ENCODE results near the gene FHIT.

Gene FHIT

DNA sequence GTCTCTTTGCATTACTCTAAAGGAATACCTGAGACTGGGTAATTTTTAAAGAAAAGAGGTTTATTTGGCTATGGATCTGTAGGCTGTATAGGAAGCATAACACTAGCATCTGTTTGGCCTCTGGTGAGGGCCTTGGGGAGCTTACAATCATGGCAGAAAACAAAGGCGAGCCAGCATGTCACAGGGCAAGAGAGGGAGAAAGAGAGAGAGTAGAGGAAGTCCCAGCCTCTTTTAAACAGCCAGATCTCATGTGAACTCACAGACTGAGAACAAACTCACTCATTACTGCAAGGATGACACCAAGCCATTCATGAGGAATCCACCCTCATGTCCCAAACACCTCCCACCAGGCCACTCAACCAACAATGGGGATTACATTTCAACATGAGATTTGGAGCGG, 974.6 kb downstream of the FHIT start:
- H3K36me3 Mint-ChIP-seq (ENCODE audit: low read depth): no peaks in the 10 kb centered on the region
- no peaks in the 10 kb centered on the region for H3K9me3 Mint-ChIP-seq
- no peaks in the 10 kb centered on the region for H3K27me3 Mint-ChIP-seq (ENCODE audit: low read depth)
- TF ChIP-seq, protein P1, sequence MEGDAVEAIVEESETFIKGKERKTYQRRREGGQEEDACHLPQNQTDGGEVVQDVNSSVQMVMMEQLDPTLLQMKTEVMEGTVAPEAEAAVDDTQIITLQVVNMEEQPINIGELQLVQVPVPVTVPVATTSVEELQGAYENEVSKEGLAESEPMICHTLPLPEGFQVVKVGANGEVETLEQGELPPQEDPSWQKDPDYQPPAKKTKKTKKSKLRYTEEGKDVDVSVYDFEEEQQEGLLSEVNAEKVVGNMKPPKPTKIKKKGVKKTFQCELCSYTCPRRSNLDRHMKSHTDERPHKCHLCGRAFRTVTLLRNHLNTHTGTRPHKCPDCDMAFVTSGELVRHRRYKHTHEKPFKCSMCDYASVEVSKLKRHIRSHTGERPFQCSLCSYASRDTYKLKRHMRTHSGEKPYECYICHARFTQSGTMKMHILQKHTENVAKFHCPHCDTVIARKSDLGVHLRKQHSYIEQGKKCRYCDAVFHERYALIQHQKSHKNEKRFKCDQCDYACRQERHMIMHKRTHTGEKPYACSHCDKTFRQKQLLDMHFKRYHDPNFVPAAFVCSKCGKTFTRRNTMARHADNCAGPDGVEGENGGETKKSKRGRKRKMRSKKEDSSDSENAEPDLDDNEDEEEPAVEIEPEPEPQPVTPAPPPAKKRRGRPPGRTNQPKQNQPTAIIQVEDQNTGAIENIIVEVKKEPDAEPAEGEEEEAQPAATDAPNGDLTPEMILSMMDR (IDR thresholded peaks at IDR 0.05; ENCODE audit: unreplicated experiment in 3 of 3): no peak
- no peak overlapping the region for H3K27ac Mint-ChIP-seq
- H3K4me1 Mint-ChIP-seq: no peaks in the 10 kb centered on the region
- no peak overlapping the region for H3K4me3 Mint-ChIP-seq

DNA sequence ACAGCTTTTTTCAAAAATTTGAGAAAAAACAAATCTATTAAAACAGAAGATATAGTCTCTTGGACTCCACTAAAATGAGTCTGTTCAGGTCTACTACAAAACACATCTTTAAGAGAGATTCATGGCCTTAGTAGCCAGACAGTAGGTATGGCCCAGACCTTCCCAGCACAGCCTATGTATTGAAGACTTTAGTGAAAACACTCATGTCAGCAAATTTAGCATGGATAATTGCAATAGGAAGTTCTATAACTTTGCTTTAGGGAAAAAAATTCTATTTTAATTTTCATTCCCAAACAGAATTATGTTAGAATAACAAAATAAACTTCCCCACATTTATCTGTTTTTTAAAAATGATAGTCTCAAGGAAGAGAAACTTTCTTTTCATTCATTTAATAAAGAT, 976.6 kb downstream of the FHIT start:
- no peak overlapping the region for H3K27ac Mint-ChIP-seq
- TF ChIP-seq, protein P1 (IDR thresholded peaks at IDR 0.05; ENCODE audit: unreplicated experiment in 3 of 3): no peak
- H3K27me3 Mint-ChIP-seq (ENCODE audit: low read depth): no peaks in the 10 kb centered on the region
- no peaks in the 10 kb centered on the region for H3K36me3 Mint-ChIP-seq (ENCODE audit: low read depth)
- no peak overlapping the region for H3K4me3 Mint-ChIP-seq
- H3K9me3 Mint-ChIP-seq: no peaks in the 10 kb centered on the region
- H3K4me1 Mint-ChIP-seq: no peaks in the 10 kb centered on the region

DNA sequence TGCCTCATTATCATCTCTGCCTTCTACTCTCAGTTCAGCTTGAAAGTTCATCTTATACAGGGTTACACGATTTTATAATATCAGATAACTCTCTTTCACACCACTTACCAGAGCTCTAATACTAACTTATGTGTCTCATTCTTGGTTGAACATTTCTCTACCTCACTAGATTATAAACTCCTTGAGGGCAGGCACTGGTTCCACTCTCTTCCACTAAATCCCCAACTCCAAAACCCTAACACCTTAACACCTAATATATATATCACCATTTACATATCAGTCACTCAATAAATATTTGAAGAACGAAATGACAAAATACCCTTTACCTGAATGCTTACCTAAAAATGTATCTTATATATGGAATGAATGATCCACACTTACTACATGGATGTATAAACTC, 977.2 kb downstream of the FHIT start:
- Mint-ChIP-seq H3K4me1 (no peaks in the 10 kb centered on the region), H3K4me3 (no peak overlapping the region), H3K36me3 (ENCODE audit: low read depth) (no peaks in the 10 kb centered on the region), H3K27ac (no peak overlapping the region), H3K27me3 (ENCODE audit: low read depth) (no peaks in the 10 kb centered on the region), H3K9me3 (no peaks in the 10 kb centered on the region)
- TF ChIP-seq, protein P1 (IDR thresholded peaks at IDR 0.05; ENCODE audit: unreplicated experiment in 3 of 3): no peak

DNA sequence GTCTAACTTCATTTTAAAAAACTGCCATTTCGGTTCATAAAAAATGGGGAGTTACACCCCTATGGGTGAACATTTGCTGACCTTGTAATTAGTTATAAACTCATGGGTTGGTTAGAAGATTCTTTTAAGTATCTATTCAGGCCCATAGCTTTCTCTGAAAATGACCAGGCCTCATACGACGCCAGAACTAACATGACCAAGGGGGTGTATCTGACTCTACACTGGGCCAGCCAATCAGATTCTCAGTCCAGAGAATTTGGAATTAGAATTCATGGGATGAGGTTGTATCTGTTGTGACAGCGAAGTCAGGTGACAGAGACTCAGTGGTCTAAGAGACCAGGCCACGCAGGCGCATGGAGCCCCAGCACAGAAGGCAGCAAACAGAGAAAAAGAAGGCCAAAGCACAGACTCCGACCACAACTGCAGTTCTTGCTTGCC, 981.4 kb downstream of the FHIT start:
- H3K27me3 Mint-ChIP-seq (ENCODE audit: low read depth): no peaks in the 10 kb centered on the region
- H3K4me3 Mint-ChIP-seq: no peak overlapping the region
- H3K4me1 Mint-ChIP-seq: no peaks in the 10 kb centered on the region
- TF ChIP-seq, protein P1 (IDR thresholded peaks at IDR 0.05; ENCODE audit: unreplicated experiment in 3 of 3): no peak
- H3K27ac Mint-ChIP-seq: no peak overlapping the region
- no peaks in the 10 kb centered on the region for H3K36me3 Mint-ChIP-seq (ENCODE audit: low read depth)
- H3K9me3 Mint-ChIP-seq: no peaks in the 10 kb centered on the region

DNA sequence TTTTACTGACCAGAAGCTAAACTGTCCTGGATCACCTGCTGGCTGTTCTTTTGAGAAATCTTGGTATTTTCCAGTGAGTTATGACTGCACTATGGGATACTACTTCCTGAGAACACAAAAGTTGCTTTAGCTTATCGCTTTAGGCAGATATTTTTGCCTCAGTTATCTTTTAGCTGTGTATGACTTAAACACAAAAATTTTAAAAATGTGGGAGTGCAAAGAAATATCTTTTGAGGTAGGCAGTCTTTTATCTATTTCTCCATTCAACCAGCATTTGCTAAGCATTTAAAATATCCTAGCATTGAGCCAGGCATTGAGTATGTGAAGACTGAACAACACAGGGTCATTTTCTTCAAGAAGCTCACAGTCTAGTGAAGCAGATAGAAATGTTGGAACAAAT, 981.9 kb downstream of the FHIT start:
- Mint-ChIP-seq H3K9me3 (no peaks in the 10 kb centered on the region), H3K36me3 (ENCODE audit: low read depth) (no peaks in the 10 kb centered on the region), H3K4me1 (no peaks in the 10 kb centered on the region), H3K27me3 (ENCODE audit: low read depth) (no peaks in the 10 kb centered on the region), H3K27ac (no peak overlapping the region), H3K4me3 (no peak overlapping the region)
- TF ChIP-seq, protein P1 (IDR thresholded peaks at IDR 0.05; ENCODE audit: unreplicated experiment in 3 of 3): no peak

DNA sequence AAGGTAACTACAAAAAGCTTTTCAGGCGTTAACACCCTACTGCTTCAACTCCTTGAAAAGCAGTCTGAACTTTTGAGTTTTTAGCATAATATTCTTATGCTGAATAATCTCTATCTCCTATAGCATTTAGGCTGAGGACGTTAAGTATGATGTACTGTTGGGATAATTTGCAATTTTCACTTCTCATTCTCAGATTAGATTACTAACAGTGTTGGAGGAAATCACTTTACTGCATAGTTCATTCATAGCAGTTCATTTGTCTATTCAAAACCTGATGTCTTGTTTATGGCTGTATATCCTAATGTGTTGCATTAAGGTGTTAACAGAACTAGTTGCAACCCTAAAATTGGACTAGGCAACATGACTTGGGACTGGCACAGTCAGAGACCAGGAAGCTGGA, 983.1 kb downstream of the FHIT start:
- Mint-ChIP-seq H3K27ac (no peak overlapping the region), H3K9me3 (no peaks in the 10 kb centered on the region), H3K4me3 (no peak overlapping the region), H3K27me3 (ENCODE audit: low read depth) (no peaks in the 10 kb centered on the region), H3K4me1 (no peaks in the 10 kb centered on the region), H3K36me3 (ENCODE audit: low read depth) (no peaks in the 10 kb centered on the region)
- TF ChIP-seq, protein P1 (IDR thresholded peaks at IDR 0.05; ENCODE audit: unreplicated experiment in 3 of 3): no peak

All from nephron (organoid).